Endothelial cell of hepatic sinusoid (primary cell): ENCODE results near the gene CST6.

Experiments
- in situ Hi-C: cut with HindIII; loops from 2 replicates; pipeline ENCODE4 v1.10.0; 2017; ENCODE audit warnings: low sequenced_read_pairs

CST6 gene

GRCh38 chr11:66011785-66012303 lies at the start of gene CST6:
Gene CST6, plus strand, starts transcription at chr11:66012008. Its CDS starts 37 bp downstream, at chr11:66012045.
- in situ Hi-C loops: no loop called here

GRCh38 chr11:65962141-65962564 lies 49.7 kb upstream of the CST6 start:
- in situ Hi-C loops: no loop called here

GRCh38 chr11:65964906-65965305 lies 46.9 kb upstream of the CST6 start:
- in situ Hi-C loops: no loop called here

- in situ Hi-C loops: no loop called here
Measured at GRCh38 chr11:65965986-65966762, 45.6 kb upstream of the CST6 start.

GRCh38 chr11:65967329-65967934 lies 44.4 kb upstream of the CST6 start:
- in situ Hi-C loops: no loop called here

- in situ Hi-C loops: no loop called here
Measured at GRCh38 chr11:65968600-65969482, 43.0 kb upstream of the CST6 start.

GRCh38 chr11:65972116-65972515 lies 39.7 kb upstream of the CST6 start:
- in situ Hi-C loops: no loop called here

- in situ Hi-C loops: no loop called here
Measured at GRCh38 chr11:65973439-65974110, 38.2 kb upstream of the CST6 start.

- in situ Hi-C loops: no loop called here
Measured at GRCh38 chr11:65975771-65976170, 36.0 kb upstream of the CST6 start.

- in situ Hi-C loops: no loop called here
Measured at GRCh38 chr11:65976216-65977176, 35.3 kb upstream of the CST6 start.

- in situ Hi-C loops: no loop called here
Measured at GRCh38 chr11:65977621-65978390, 34.0 kb upstream of the CST6 start.

GRCh38 chr11:65978391-65979238 lies 33.2 kb upstream of the CST6 start:
- in situ Hi-C loops: no loop called here

GRCh38 chr11:65979261-65979759 lies 32.5 kb upstream of the CST6 start:
- in situ Hi-C loops: no loop called here

GRCh38 chr11:65981101-65981740 lies 30.6 kb upstream of the CST6 start:
- in situ Hi-C loops: no loop called here

- in situ Hi-C loops: no loop called here
Measured at GRCh38 chr11:65981972-65982823, 29.6 kb upstream of the CST6 start.

- in situ Hi-C loops: no loop called here
Measured at GRCh38 chr11:65982824-65983588, 28.8 kb upstream of the CST6 start.
